ENCODE results near the gene SPINT2. TPM values are rescaled to one million over a fixed set of nuclear protein-coding genes. Genes with fewer than 3 reads are reported as not detected.

The SPINT2 gene
- total RNA-seq, 1 experiment from 2014 or later, result 1,006 TPM

- ChIA-PET POLR2A (no interaction called here), CTCF (no interaction called here)
- TF ChIP-seq POLR2AphosphoS5 (IDR thresholded peaks at IDR 0.05; ENCODE audit: low read depth, low read length), result no peak
- TF ChIP-seq CTCF (IDR thresholded peaks at IDR 0.05), result no peak
- no peak for TF ChIP-seq SIN3A (IDR thresholded peaks at IDR 0.05; ENCODE audit: borderline replicate concordance, insufficient read depth, low read depth, low read length)
- TF ChIP-seq TCF7L2 (IDR thresholded peaks at IDR 0.05; ENCODE audit: low read depth, low read length), result no peak
- TF ChIP-seq, protein P1, sequence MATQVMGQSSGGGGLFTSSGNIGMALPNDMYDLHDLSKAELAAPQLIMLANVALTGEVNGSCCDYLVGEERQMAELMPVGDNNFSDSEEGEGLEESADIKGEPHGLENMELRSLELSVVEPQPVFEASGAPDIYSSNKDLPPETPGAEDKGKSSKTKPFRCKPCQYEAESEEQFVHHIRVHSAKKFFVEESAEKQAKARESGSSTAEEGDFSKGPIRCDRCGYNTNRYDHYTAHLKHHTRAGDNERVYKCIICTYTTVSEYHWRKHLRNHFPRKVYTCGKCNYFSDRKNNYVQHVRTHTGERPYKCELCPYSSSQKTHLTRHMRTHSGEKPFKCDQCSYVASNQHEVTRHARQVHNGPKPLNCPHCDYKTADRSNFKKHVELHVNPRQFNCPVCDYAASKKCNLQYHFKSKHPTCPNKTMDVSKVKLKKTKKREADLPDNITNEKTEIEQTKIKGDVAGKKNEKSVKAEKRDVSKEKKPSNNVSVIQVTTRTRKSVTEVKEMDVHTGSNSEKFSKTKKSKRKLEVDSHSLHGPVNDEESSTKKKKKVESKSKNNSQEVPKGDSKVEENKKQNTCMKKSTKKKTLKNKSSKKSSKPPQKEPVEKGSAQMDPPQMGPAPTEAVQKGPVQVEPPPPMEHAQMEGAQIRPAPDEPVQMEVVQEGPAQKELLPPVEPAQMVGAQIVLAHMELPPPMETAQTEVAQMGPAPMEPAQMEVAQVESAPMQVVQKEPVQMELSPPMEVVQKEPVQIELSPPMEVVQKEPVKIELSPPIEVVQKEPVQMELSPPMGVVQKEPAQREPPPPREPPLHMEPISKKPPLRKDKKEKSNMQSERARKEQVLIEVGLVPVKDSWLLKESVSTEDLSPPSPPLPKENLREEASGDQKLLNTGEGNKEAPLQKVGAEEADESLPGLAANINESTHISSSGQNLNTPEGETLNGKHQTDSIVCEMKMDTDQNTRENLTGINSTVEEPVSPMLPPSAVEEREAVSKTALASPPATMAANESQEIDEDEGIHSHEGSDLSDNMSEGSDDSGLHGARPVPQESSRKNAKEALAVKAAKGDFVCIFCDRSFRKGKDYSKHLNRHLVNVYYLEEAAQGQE (IDR thresholded peaks at IDR 0.05; ENCODE audit: insufficient read depth in 1 of 2, low read depth in 2 of 2, low read length in 1 of 2), result no peak
- Histone ChIP-seq H3K27me3 (ENCODE audit: control insufficient read depth, insufficient read depth, low read length) (no peaks in the 10 kb centered on the region), H3K4me1 (ENCODE audit: control insufficient read depth, insufficient read depth, low read length) (peaks cover 13% of the 10 kb centered on the region), H3K9me3 (ENCODE audit: control insufficient read depth, insufficient read depth, low read depth, low read length) (no peaks in the 10 kb centered on the region), H3K27ac (ENCODE audit: low read length) (no peak overlapping the region), H3K36me3 (ENCODE audit: control insufficient read depth, insufficient read depth, low read length) (no peaks in the 10 kb centered on the region), H3K4me3 (ENCODE audit: low read depth in 2 of 2, low read length in 2 of 2) (peak overlapping the region; percentile 53 to 81; a peak in 2 of 4 replicates)
- in situ Hi-C loops (cut with HindIII; ENCODE audit: low pct_unique_long_range_greater_than_20kb, low sequenced_read_pairs), result no loop called here
- DNase-seq (ENCODE audit: low read depth, low spot score) (no peak), ATAC-seq (no peak)
- BruUV-seq (replicated peaks), result no TSS peak
- intact Hi-C loops (cut with micrococcal nuclease; ENCODE audit: unreplicated experiment), result loop anchor here (10.0 kb wide), 1 partner anchor 318 kb away; the partner anchor contains the start of genes SIPA1L3 and WDR87
Measured at GRCh38 chr19:38223119-38223523, 41.3 kb upstream of the SPINT2 start.

GRCh38 chr19:38223617-38224013, 40.8 kb upstream of the SPINT2 start:
- no TSS peak for BruUV-seq (replicated peaks)
- Histone ChIP-seq H3K36me3 (ENCODE audit: control insufficient read depth, insufficient read depth, low read length) (no peaks in the 10 kb centered on the region), H3K27me3 (ENCODE audit: control insufficient read depth, insufficient read depth, low read length) (no peaks in the 10 kb centered on the region), H3K27ac (ENCODE audit: low read length) (no peak overlapping the region), H3K9me3 (ENCODE audit: control insufficient read depth, insufficient read depth, low read depth, low read length) (no peaks in the 10 kb centered on the region), H3K4me1 (ENCODE audit: control insufficient read depth, insufficient read depth, low read length) (peaks cover 13% of the 10 kb centered on the region), H3K4me3 (ENCODE audit: low read depth in 2 of 2, low read length in 2 of 2) (peak overlapping the region; percentile 53 to 81)
- no peak for ATAC-seq
- CTCF ChIA-PET, result no interaction called here
- intact Hi-C loops (cut with micrococcal nuclease; ENCODE audit: unreplicated experiment) (loop anchor here (10.0 kb wide), 1 partner anchor 319 kb away; the partner anchor contains the start of genes SIPA1L3 and WDR87), in situ Hi-C loops (cut with HindIII; ENCODE audit: low pct_unique_long_range_greater_than_20kb, low sequenced_read_pairs) (no loop called here)
- TF ChIP-seq TCF7L2 (IDR thresholded peaks at IDR 0.05; ENCODE audit: low read depth, low read length) (no peak), POLR2AphosphoS5 (IDR thresholded peaks at IDR 0.05; ENCODE audit: low read depth, low read length) (no peak), SIN3A (IDR thresholded peaks at IDR 0.05; ENCODE audit: borderline replicate concordance, insufficient read depth, low read depth, low read length) (no peak), CTCF (IDR thresholded peaks at IDR 0.05) (no peak)
- TF ChIP-seq, protein P1 (IDR thresholded peaks at IDR 0.05; ENCODE audit: insufficient read depth in 1 of 2, low read depth in 2 of 2, low read length in 1 of 2), result no peak
- POLR2A ChIA-PET, result no interaction called here
- DNase-seq (ENCODE audit: low read depth, low spot score), result no peak

Data from Panc1 (cell line).